ENCODE measurements around the gene TMEM135.
"Not testable (repeated sequence)": the region's sequence is repeated elsewhere in the genome, so short reads cannot be mapped to it uniquely, and the experiment has no call there.

TMEM135 gene

DNA sequence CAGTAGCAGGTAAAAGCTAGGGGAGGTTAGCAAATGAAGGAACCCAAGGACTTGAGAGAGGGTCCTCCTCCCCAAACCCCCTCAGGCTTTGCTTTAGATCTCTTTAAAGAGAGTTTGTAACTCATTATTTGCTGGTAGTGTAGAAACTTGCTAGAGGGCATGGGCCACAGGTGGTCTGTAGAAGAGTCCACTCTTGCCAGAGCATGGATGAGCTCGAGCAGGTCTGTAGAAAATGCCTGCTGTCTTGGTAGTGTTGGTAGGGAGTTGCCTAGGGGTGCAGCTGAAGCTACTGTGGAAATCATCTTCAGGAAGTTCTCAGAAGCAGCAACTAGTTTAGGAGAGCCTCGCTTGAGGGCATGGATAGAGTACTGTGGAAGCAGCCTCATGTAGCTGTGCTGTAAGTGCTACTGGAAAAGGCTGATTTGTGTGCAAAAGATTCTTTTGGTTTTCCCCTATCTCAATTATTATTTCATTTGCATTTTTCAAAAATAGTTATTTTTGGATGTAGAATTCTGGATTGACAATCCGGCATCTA lies 104.3 kb downstream of the TMEM135 start:
- no peak for DNase-seq (ENCODE audit: low read depth in 2 of 2)

DNA sequence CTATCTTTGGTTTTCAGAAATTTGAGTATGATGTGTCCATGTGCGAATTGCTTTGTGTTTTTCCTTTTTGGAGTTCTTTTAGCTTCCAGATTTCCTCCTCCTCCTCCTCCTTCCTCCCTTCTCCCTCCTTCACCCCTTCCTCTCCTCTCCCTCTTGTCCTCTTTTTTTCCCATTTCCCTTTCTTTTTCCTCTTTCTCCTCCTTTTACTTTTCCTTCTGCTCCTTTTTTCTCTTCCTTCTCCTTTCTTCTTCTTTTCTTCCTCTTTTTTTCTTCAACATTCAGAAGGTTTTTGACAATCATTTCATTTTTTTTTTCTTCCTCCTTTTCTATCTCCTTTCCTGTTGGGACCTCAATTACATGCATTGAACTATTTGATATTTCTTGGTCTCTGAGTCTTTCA lies 104.9 kb downstream of the TMEM135 start:
- no peak for DNase-seq (ENCODE audit: low read depth in 2 of 2)

DNA sequence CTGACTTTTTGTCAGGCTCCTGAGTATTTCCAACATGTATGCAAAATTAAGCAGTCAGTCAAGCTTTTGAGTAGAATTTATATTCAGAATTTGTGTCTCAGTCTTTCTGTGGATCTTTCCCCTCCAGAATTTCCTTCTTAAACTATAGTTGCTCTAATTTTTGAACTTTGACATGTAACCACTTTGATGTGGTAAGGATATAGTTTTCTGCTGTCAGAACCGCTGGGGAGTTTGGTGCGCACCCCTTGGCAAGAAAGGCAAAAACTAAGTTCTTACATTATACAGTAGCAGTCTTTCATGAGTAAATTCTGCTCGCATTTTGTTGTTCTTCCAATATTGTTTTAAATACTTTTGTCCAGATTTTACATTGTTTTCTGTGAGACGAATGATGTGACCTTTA lies 105.9 kb downstream of the TMEM135 start:
- no peak for DNase-seq (ENCODE audit: low read depth in 2 of 2)

DNA sequence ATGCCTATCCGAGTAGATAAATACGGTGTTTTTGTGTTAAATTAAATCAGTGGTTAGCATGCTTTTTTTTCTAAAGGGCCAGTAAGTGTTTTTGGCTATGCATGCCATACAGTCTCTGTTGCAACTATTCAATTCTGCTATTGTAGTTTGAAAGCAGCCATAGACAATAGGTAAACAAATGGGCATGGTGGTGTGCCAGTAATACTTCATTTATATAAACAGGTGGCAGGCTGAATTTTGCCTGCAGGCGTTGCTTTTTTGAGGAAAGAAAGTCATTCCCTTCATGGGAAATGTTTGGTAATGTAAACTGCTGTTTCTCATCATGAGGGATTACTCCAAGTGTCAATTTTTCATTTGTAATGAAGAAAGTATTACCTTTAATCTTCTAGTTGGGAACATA lies 106.5 kb downstream of the TMEM135 start:
- DNase-seq (ENCODE audit: low read depth in 2 of 2) = no peak

DNA sequence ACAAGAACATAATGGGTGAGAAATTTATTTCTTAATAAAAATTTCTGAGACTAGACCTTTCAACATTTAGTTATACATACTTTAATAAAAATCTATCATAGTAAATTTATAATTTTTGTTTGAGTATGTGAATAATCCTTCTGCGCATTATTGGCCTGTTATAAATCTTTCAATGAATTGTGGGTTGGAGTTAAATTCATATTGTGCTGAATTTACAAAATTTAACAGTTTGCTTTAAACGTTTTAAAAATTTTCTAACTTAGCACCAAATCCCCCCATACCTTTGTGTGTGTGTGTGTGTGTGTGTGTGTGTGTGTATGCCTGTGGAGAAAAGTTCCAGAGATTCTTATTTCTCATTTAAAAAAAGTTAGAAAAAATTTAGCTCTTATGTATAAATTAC lies 111.0 kb downstream of the TMEM135 start:
- no peak for DNase-seq (ENCODE audit: low read depth in 2 of 2)

DNA sequence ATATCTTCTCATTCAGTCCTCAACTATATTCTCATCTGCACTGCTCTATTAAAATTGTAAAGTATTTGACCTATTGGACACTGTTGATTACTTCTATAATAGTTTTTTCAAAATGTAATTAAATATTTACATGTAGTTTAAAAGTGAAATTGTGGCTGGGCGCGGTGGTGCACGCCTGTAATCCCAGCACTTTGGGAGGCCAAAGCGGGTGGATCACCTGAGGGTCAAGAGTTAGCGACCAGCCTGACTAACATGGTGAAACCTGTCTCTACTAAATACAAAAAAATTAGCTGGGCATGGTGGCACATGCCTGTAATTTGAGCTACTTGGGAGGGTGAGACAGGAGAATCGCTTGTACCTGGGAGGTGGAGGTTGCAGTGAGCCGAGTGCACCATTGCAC lies 112.0 kb downstream of the TMEM135 start:
- DNase-seq (ENCODE audit: low read depth in 2 of 2) = not testable (repeated sequence)

DNA sequence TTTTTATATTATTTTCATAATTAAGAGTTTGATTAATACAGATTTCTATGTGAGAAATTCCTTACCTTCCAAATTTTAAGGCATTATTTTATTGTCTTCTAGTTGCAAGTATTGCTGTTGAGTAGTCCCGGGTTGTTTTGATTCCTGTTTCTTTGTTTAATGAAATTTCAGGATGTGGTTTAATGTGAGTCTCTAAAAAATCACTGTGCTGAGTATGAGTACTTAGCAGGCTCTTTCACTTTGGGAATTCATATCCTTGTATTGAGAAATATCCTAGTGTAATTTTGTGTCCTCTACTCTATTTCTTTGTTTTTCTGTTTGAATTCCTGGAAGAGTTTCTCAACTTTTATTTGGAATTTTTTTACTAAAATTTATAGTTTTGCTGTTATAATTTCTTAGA lies 113.2 kb downstream of the TMEM135 start:
- DNase-seq (ENCODE audit: low read depth in 2 of 2) = no peak

DNA sequence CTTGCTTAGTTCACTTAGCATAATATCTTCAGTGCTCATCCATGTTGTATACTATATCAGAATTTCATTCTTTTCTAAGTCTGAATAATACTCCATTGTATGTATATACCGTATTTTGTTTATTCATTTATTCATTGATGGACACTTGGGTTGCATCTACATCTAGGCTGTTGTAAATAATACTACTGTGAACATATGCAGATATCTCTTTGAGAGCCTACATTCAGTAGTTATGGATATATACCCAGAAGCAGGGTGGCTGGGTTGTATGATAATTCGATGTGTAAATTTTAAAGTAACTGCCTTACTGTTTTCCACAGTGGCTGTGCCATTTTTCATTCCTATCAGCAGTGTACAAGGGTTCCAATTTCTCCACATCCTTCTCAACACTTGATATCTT lies 116.5 kb downstream of the TMEM135 start:
- no peak for DNase-seq (ENCODE audit: low read depth in 2 of 2)

DNA sequence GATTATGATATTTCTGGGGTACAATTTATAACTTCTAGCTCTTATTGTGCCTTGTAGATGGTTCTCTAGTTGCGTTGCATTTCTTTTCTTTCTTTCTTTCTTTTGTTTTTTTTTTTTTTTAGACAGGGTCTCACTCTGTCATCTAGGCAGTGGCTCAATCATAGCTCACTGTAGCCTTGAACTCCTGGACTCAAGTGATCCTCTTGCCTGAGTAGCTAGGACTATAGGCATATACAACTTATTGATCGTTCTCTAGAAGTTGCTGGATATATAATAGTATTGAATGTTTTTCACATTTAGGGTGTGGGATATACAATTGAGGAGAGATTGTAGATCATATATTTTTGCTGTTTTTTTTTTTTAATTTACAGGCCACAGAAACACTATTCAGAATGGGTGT lies 119.2 kb downstream of the TMEM135 start:
- no peak for DNase-seq (ENCODE audit: low read depth in 2 of 2)

DNA sequence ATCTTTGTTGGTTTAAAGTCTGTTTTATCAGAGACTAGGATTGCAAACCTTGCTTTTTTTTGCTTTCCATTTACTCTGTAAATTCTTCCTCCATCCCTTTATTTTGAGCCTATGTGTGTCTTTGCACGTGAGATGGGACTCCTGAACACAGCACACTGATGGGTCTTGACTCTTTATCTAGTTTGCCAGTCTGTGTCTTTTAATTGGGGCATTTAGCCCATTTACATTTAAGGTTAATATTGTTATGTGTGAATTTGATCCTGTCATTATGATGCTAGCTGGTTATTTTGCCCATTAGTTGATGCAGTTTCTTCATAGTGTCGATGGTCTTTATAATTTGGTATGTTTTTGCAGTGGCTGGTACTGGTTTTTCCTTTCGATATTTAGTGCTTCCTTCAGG lies 131.3 kb downstream of the TMEM135 start:
- DNase-seq (ENCODE audit: low read depth in 2 of 2) = not testable (repeated sequence)

DNA sequence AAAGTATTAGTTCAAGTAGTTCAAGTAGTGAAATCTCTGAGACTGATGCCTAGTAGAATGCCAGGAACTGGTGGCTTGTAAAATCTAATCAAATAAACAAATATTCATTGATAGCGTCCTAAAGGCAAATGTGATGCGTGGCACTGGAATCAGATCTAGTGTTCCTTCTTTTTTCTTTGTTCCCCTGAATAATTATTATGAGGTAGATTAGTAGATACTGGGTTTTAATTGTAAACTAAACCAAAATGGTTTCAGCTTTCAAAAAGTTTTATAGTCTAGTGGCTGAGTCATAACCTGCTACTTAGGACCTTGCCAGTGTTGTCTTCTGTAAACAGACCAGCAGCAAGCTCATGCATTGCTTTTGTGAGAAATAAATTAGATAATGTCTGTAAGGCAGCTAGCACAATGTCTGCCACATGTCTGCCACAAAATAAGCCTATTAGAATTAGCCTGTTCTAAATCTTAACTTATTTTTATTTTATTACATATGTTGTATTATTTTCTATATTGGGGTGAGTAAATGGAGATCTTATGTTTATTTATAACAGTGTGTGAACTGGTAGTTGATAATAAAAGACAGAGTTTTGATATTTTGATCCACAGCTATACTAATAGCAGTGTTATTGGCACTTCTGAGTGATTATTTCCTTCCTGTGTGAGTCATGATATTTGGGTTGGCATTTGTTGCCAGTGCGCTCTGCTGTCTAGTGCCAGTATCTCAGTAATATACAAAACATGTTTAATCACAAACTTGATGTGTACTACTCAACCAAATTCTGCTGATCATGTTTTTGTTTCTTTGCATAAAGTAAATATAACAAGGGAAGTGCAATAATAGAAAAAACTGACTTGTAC lies 135.7 kb downstream of the TMEM135 start:
- no peak for DNase-seq (ENCODE audit: low read depth in 2 of 2)

DNA sequence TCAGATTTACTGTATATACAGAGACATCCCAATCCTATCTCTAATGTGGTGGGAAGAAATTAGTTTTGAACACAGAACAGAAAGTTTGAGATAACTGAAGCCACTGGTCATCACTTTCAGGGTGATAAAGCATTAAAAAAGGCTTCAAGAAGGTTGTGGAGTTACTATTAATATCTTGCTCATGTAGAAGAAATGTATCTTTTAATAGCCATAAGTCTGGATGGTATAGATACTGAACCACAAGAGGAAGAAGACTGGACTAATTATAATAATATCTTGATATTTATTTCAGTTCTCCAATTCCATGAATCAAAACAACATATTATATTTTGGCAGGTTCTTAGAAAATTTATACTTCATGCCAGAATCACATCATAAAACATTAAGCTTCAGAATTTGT lies 137.1 kb downstream of the TMEM135 start:
- DNase-seq (ENCODE audit: low read depth in 2 of 2) = no peak

DNA sequence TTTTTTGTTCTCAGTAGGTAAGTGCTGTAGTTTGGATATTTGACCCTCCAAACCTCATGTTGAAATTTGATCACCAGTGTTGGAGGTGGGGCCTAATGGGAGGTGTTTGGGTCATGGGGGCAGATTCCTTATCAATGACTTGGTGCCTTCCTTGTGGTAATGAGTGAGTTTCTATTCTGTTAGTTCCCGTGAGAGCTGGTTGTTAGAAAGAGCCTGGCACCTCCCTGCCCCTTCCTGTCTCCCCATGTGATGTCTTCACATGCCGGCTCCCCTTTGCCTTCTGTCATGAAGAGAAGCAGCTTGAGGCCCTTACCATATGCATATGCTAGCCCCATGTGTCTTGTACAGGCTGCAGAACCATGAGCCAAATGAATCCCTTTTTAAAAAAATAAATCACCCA lies 138.3 kb downstream of the TMEM135 start:
- DNase-seq (ENCODE audit: low read depth in 2 of 2) = no peak

DNA sequence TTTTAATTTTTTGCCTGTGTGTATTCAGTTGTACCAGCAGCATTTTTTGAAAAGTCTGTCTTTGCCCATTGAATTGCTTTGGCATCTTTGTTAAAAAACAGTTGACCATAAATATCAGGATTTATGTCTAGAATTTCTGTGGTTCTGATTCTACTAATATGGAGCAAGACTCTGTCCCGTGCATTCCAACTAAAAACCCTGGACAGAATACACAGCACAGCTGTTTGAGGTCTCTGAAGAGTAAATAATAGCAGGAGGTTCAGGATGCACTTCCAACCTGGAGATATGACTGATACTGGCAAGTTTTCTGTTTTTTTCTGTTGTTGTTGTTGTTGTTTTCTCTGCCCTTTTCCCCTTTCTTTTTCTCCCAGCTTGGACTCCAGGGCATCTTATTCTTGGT lies 141.9 kb downstream of the TMEM135 start:
- no peak for DNase-seq (ENCODE audit: low read depth in 2 of 2)

DNA sequence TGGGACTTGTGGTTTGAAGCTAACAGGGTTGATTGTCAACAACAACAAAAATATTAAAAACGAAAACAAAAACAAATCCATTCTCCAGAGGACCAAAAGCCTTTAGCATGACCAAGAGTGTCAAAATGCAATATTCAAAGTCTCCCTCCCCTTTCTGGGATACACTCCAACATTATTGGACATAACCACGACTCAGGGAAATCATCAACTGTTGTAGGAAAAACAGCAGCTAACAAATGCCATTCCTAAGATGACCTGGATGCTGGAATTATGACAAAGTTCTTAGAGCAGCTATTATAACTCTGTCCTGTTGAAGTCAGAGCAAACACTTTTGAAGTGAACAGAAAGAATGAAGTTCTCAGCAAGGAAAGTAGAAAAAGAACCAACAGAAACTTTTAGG lies 143.0 kb downstream of the TMEM135 start:
- no peak for DNase-seq (ENCODE audit: low read depth in 2 of 2)

DNA sequence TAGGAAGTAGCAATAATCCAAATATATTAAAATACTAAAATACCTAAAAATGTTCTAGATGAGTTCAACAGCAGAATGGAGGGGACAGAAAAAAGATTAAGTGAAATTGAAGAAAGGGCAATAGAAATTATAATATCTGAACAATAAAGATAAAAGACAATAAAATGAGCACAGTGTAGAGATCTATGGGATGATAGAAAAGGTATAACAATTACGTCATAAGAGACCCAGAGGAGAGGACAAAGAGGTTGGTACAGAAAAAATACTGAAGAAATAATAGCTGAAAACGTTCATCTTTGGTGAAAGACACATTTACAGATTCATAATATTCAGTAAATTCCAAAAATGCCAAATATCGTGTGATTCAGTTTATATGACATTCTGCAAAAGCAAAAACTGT lies 143.4 kb downstream of the TMEM135 start:
- no peak for DNase-seq (ENCODE audit: low read depth in 2 of 2)

DNA sequence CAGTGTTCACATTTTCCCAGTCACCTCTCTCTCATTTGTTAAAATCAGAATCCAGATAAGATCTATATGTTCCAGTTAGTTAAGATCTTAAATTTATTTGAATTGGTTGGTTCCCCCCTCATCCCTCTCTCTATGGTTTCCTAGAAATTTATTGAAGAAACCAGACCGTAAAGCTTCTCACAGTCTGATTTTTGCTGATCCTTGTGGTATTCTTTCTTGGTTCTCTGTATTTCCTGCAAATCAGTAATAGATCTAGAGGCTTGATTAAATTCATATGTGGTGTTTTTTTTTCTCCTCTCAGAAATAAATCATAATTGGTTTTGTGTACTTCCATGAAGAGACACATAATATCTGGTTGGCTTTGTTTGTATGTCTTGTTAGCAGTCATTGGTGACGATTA lies 147.5 kb downstream of the TMEM135 start:
- DNase-seq (ENCODE audit: low read depth in 2 of 2) = no peak

DNA sequence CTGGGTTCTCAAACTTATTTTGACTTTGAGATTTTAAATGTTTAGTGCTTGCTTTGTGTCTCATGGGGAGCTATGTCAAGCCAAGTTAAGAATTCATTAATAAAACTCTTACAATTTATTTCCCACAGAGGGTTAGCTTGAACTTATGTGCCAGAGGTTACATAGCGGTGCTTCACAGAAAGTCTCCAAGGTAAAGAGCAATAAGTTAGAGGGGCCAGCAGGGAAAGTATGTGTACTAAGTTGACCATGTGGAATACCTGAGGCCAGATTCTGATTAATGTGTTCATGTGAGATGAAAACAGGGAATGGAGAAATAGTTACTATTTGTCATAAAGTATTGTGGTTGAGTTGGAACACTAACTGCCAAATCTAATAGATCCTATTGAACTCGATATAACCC lies 149.3 kb downstream of the TMEM135 start:
- no peak for DNase-seq (ENCODE audit: low read depth in 2 of 2)

DNA sequence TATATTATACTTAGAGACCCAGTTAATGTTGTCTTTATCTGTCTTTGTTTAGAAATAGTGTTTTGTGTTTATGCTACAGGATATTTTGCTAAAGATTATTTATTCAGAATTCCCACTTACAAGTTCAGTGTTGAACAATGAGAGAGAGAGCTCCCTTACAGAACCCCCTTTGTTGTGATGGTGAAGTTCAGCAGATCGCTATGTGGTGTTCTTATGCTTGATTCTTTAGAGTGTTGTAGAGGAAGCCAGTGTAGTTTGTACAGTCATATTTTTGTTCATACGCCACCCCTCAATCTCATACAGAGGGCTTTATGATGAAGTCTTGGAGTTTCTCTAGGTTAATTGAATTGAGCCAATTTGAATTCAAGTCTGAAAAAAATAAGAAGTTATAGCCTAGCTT lies 150.2 kb downstream of the TMEM135 start:
- DNase-seq (ENCODE audit: low read depth in 2 of 2) = no peak

DNA sequence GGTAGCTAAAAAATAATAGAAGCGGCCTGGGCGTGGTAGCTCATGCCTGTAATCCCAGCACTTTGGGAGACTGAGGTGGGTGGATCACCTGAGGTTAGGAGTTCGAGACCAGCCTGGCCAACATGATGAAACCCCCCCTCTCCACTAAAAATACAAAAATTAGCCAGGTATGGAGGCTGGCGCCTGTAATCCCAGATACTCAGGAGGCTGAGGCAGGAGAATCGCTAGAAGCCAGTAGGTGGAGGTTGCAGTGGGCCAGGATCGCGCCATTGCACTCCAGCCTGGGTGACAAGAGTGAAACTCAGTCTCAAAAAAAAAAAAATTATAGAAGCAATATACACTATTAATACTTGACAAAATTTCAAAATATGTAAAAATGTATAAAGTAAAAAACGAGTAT lies 150.7 kb downstream of the TMEM135 start:
- DNase-seq (ENCODE audit: low read depth in 2 of 2) = not testable (repeated sequence)

DNA sequence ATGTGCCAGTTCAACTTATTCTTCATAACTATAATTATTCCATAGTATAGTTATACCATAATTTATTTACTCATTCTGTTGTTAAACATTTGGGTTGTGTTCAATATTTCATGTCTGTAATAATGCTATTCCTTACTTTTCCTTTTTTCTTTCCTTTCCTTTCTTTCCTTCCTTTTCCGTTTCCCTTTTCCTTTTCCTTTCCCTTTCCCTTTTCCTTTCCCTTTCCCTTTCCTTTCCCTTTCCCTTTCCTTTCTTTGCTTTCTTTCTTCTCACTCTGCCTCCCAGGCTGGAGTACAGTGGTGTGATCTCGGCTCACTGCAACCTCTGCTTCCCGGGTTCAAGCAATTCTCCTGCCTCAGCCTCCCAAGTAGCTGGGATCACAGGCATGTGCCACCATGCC lies 151.2 kb downstream of the TMEM135 start:
- DNase-seq (ENCODE audit: low read depth in 2 of 2) = not testable (repeated sequence)

DNA sequence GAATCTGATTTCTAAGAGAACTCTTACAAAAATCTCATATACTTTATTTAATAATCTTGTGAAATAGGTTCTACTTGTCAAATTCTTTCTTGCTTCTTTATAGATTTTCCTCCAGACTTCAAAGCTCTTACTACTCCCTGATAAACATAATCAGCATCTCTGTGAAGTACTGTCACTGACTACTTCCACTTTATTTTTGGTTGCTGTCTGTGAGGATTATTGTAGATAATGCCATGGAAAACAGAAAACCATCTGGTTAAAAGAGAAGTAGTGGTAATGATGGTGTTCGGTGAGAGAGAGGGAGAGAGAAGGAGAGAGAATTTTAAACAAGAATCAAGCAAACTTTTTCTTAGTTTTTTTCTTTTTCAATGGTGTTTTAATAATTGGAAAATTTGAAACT lies 152.3 kb downstream of the TMEM135 start:
- DNase-seq (ENCODE audit: low read depth in 2 of 2) = no peak

DNA sequence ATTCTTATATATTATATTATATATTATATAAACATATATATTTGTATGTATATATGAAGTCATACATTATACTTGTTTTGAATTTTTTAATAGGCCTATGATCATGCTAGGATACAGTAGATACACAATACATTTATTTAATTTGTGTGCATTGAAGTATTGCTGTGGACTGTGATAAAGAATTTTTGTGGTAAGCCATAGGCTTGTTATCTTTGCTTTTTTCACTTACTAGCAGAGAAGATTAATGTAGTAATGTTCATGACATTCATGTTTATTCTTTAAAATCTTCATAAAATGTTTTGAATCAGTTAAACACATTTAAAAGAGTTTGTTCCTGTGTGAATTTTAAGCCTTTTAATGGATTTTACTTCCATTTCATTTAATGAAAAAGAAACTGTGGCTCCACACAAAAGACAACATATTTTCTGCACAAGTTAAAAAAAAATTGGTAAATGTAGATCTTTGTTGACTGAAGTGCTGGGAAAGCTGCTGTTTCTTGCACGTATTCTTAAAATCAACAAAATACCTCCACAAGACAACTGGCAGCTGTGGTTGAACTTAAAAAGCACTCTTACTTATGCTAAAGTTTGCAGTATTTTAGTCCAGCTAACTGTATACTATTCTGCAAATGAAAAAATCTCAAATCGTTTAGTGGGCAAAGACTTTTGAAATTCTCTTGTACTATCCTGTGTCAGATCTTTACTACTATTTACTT lies 156.2 kb downstream of the TMEM135 start:
- DNase-seq (ENCODE audit: low read depth in 2 of 2) = no peak

All from stimulated activated CD8-positive, alpha-beta memory T cell treated with anti-CD3 and anti-CD28 coated beads, Interleukin-15, amount 100 ng/mL, for 48 hours (primary cell).